HS-5 (cell line): ENCODE results near the gene MAP3K2.

Experiments
- DNase-seq: peaks from one replicate; pipeline ENCODE4 v3.0.0-alpha.2; 2012; ENCODE audit warnings: low read depth

Gene MAP3K2

DNA sequence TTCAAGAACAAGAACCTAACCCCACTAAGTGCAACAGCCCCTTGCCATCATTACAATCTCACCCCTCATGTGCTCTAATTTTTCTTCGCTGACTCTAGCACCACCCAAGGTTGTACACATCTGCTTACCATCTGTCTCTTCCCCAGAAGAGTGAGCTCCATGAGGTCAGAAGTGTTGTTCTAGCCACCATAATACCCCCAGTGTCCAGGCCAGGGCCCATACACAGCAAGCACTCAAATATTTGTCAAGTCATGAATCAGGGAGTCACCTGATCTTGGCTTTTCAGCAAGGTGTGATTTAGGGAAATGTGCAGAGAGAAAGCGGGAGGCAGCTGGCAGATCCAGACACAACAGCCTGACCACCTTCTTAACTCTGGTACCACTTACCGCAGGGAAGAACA, 99.5 kb downstream of the MAP3K2 start:
- DNase-seq = no peak

DNA sequence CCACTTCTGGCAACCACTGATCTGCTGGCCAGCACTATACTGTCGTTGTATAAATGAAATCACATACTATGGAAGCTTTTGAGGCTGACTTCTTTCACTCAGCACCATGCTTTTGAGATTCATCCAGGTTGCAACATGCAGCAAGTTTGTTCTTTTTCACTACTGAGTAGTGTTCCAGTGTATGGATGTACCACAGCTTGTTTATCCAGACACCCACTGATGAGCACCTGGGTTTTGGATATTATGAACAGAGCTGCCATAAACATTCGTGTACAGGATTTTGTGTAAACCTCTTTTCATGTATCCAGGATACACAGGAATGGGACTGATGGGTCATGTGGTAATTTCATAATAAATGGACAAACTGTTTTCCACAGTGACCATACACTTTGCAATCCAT, 104.5 kb downstream of the MAP3K2 start:
- DNase-seq = no peak

DNA sequence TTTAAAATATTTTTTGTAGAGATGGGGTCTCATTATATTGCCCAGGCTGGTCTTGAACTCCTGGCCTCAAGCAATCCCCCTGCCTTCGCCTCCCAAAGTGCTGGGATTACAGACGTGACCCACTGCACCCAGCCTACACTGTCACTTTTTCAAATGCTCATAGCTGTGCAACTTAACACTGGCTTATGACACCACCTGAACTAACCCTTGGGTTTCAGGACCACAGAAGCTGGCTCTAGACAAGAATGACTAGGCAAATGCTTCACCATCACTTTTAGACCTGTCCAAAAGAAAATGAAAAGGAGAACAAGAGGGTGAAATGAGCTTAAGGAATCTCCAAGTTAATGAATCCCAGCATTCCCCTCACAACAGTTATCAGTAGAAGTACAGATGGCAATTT, 107.1 kb downstream of the MAP3K2 start:
- DNase-seq = no peak

DNA sequence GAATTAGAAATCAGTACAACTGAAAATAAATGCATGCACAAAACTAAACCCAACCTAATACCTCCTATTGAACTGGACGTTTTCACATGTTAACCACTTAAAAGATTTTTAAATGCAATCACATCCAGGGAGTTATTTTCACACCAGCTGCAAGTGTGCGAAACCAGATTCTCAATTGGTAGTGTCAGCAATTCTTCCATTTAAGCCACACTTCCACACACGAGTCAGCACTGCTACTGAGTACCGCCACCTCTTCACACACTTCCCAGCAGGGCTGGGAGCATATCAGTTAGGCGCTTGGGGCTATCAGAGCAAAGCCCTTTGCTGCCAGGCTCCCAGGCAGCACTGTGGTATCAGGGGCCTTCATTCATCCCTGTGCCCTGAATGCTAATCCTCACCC, 108.0 kb downstream of the MAP3K2 start:
- DNase-seq = no peak

DNA sequence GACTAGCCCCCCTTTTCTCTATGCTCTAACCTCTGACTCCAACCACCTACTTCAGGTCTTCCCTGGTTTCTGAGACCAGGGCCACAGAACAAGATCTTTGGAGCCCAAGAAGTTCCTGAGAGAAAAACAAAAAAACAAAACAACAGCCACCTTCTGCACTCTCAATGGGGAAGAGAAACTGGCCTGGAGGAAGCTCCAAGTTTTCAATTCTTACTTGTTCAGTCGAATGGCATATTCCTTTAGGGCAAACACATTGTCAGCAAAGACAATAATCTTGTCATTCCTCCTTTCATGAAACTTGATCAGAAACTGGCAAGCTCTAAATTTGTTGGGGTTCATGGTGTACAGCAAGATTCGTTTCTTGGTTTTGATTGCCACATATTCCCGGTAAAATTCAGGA, 108.8 kb downstream of the MAP3K2 start:
- DNase-seq = no peak

DNA sequence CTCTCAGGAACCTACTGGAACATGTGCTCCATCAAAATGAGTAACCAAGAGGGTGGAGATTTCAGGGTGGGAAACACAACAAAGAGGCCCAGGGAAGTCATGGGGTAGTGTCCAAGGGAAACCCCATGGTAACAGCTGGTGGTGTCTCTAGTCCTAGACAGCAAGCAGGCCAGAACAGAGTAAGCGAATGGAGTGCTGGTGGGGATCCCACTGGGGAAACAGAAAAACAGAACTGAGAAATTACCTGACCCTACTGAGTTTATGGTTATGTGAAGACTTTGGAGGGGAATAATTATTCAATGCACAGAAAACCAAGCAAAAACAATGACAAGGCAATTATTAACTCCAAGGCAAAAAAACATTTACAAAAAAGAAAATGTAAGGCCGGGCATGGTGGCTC, 110.7 kb downstream of the MAP3K2 start:
- no peak for DNase-seq

DNA sequence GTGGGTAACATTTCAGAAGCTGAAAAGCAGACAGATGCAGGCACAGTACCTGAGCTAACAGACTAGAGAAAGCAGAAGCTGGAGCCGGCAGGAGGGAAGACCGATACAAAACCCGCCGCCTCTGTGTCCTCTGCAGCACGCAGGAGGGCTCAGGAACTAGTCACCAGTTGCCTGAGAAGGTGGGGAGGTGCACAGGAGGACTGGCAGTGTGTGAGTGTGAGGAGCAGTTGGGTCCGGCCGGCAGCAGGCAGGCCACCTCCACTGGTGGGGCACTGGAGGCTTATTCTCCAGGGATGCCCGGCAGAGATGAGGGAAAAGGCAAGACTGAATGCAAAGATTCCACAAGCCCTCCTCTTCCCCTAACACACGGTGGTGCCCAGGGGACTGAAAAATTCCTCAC, 112.0 kb downstream of the MAP3K2 start:
- no peak for DNase-seq

DNA sequence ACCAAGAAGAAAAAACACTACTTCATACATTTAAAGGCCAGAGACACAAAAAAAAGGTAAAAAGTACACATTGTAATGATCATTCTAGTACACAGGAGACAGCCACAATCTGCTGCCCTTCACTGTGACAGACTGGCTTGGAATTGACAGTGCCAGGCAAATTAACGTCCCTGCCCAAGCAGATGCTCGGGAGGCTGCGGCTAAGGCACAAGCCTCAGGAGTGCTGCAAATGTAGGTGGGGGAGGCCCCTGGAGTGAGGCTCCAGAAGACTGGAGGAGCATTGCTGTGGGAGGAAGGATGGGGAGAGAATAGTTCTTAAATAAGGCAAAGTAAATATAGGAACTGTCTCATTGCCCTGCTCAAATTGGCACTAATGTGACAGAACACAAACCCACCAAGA, 112.4 kb downstream of the MAP3K2 start:
- no peak for DNase-seq

DNA sequence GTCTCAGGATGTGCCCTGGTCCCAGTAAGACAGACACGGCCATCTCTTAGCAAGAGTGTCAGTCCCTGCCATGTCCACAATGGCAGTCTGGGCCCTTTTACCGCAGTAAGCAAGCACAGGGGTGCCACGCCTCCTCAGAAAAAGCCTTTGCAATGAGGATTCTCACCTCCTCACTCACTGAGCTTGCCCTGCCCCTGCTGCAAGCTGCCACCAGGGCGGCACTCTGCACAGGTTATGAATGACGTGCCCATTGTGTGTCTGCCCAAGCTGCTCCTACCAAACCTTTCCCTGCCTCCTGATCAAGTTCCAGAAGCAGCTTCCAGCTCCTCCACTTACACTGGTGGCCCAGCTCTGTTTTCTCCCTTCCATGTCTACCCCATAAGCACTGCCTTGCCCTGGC, 117.1 kb downstream of the MAP3K2 start:
- no peak for DNase-seq

DNA sequence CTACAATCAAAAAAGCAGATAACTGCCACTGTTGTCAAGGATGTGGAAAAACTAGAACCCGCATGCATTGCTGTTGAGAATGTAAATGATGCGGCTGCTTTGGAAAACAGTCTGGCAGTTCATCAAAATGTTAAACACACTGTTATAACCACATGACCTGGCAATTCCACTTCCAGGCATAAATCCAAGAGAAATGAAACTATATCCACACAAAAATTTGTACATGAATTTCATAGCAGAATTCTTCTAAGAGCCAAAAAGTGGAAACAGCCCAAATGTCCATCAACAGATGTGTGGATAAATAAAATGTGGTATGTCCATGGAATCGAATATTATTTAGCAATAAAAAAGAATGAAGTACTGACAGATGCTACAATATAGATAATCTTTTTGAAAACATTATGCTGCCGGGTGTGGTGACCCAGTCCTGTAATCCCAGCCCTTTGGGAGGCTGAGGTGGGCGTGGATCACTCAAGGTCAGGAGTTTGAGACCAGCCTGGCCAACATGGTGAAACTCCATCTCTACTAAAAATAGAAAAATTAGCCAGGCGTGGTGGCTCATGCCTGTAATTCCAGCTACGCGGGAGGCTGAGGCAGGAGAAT, 125.9 kb downstream of the MAP3K2 start:
- DNase-seq = no peak

DNA sequence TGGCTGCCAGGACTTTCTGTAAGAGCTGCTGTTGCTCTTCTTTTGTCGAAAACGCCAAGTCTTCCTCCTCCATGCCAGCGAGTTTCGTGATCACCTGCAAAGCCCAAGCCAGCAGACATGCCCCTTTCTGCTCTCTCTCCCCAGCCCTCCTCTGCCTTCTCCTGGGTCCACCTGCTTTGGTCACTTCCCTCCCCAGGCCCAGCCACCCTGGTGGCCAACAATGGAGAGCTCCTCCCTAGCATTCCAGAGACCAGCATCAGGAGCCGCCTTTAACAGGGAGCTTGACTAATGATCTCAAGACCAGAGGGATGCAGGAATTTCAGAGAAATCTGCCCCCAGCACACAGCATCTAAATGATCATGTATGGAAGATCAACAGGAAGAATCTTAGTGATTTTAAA, 128.4 kb downstream of the MAP3K2 start:
- no peak for DNase-seq

DNA sequence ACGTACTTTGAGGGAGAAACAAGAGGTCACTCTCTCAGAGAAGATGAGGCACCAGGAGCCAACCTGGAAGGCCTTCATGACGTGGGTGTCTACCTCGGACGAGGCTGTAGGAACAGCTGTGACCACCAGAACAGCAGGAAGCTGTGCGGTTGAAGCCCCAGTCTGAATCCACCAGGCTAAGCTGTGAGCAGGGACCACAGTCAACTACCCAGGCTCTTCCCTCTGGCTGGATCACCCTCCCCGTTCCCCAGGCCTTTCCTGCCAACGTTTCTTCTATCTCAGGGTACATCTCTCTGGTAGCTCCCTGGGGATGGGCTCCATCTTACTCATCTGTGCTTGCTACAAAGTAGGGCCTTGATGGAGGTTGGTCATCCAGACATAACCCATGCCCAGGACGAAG, 130.9 kb downstream of the MAP3K2 start:
- no peak for DNase-seq

DNA sequence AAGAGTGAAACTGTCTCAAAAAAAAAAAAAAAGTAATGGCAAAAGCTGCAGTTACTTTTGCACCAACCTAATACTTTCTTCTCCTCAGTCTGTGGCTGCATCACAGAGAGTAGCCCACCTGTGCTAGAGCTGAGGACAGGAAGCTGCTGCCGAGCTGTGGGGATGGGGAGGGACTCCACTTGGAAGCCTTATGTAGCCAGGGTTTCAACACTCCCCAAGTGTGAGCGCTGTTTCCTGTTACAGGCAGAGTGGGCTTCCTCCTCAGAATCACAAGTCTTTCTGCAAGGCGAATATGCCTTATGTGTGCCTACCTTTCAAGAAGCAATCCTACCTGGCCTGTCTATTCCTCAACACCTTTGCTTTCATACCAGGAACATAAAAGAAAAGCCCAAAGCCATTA, 131.4 kb downstream of the MAP3K2 start:
- DNase-seq = no peak

DNA sequence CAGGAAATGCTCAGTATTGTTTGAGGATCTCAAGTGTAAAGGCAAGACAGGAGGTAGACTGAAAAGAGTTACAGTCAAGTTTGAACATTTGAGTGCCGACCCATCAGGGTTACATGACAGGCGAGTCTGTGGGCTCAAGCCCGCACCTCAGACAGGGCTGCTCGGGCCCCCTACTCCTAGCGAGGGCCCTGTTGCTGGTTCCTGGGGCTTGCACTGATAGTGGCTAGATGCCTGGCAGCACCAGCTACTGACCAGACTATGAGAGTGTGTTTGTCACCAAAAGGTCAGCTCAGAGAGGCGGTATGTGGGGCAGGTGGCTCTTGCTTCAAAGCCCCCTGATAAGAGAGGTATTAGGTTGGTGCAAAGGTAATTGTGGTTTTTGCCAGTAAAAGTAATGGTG, 132.1 kb downstream of the MAP3K2 start:
- no peak for DNase-seq

DNA sequence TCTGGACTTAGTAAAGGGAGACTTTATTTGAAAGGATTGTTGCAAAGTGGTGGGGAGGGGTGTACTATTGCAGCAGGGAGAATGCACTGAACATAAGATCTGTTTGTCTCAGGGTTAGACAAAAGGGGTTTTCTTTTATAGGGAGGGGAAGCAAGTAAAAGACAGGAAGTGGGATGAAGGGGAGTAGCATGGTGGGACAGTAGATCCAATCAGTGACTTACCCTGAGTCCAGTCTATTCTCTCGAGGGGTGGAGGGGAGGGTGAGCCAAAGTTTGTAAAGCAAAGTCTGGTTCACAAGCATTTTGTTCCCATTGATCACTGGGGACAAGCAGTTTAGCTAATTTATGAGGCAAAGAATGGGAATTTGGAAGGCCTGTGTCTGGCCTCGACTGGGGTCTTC, 132.6 kb downstream of the MAP3K2 start:
- no peak for DNase-seq

DNA sequence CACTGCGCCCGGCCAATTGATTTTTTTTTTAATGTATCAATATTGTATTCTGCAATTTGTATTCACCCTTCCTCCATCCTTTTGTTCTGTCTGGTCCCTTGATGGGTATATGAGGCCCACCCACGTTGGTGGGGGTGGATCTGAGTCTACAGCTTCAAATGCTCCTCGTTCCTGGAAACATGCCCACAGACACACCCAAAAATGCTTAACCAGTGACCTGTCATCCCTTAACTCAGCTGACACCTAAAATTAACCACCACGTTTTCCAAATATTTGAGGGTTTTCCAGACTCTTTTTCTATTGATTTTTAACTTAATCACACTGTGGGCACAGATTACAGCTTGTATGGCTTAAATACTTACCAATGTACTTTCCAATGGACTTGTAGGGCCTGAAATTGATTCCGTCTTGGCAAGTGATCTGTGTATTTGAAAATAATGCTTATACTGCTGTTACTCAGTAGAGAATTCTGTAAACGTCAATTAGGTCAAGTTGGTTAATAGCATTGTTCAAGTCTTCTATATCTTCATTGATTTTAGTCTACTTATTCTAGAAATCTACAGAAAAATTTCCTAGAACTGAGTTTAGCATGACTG, 133.3 kb downstream of the MAP3K2 start:
- peak; percentile 11 for DNase-seq
